BLaER1 treated with 17β-estradiol and CSF1 and Interleukin-3, amounts not matched to agents 10 nM and 100 nM (cell line): ENCODE data around the gene AOPEP.
A peak's percentile ranks its signal among the peaks of the same experiment; 100 is the strongest.

Experiments
- H3K27ac ChIP-seq, 11 experiments: shearing (Covaris generic); formaldehyde crosslinking; 2 replicates each; pipeline ENCODE4 v1.8.1; 2022
- H3K27me3 ChIP-seq, 11 experiments: shearing (Covaris generic); formaldehyde crosslinking; 2 replicates each; pipeline ENCODE4 v1.8.1; 2022
- H3K36me3 ChIP-seq, 11 experiments: shearing (Covaris generic); formaldehyde crosslinking; 2 replicates each; pipeline ENCODE4 v1.8.1; 2022
- H3K4me1 ChIP-seq, 10 experiments: shearing (Covaris generic); formaldehyde crosslinking; 2 replicates each; pipeline ENCODE4 v1.8.1; 2022
- H3K4me2 ChIP-seq, 11 experiments: shearing (Covaris generic); formaldehyde crosslinking; 2 replicates each; pipeline ENCODE4 v1.8.1; 2022
- H3K4me3 ChIP-seq, 10 experiments: shearing (Covaris generic); formaldehyde crosslinking; 2 replicates each; pipeline ENCODE4 v1.8.1; 2022
- H3K9ac ChIP-seq, 11 experiments: shearing (Covaris generic); formaldehyde crosslinking; 2 replicates each; pipeline ENCODE4 v1.8.1; 2022
- H3K9me3 ChIP-seq, 11 experiments: shearing (Covaris generic); formaldehyde crosslinking; replicated peaks in 1 of 11; 2 replicates each; pipeline ENCODE4 v1.8.1; 2022
- H4K20me1 ChIP-seq, 11 experiments: shearing (Covaris generic); formaldehyde crosslinking; 2 replicates each; pipeline ENCODE4 v1.8.1; 2022
- Cebpa-rat ChIP-seq, 11 experiments: shearing (Covaris generic); IDR thresholded peaks; 2 replicates each; pipeline ENCODE4 v1.8.1; 2022

AOPEP gene

GRCh38 chr9:94944626-94945025, 218.1 kb downstream of the AOPEP start:
- no peak for TF ChIP-seq Cebpa-rat (IDR thresholded peaks at IDR 0.05)
- Histone ChIP-seq H3K9me3 (no peaks in the 10 kb centered on the region), H3K4me3 (no peak overlapping the region), H3K27me3 (no peaks in the 10 kb centered on the region), H3K9ac (no peak overlapping the region), H3K36me3 (peaks cover 0 to 4% (median 0%) of the 10 kb centered on the region in 11 experiments; a peak in 1 of 22 replicates), H4K20me1 (no peaks in the 10 kb centered on the region), H3K4me1 (peaks cover 0 to 19% (median 13%) of the 10 kb centered on the region in 10 experiments; a peak in 18 of 20 replicates), H3K27ac (no peak overlapping the region), H3K4me2 (no peak overlapping the region)

- Histone ChIP-seq H3K4me3 (no peak overlapping the region), H3K9me3 (no peaks in the 10 kb centered on the region), H4K20me1 (no peaks in the 10 kb centered on the region), H3K4me2 (no peak overlapping the region), H3K36me3 (0 out of 22 replicates have a peak, but pooled peaks cover 0 to 4% (median 0%) of the 10 kb centered on the region in 11 experiments), H3K4me1 (peaks cover 7 to 28% (median 22%) of the 10 kb centered on the region in 10 experiments; a peak in 19 of 20 replicates), H3K9ac (no peak overlapping the region), H3K27ac (no peak overlapping the region), H3K27me3 (no peaks in the 10 kb centered on the region)
- TF ChIP-seq Cebpa-rat (IDR thresholded peaks at IDR 0.05), result no peak
Measured at GRCh38 chr9:94945197-94946144, 219.0 kb downstream of the AOPEP start.

- Histone ChIP-seq H3K9ac (no peak overlapping the region), H3K9me3 (no peaks in the 10 kb centered on the region), H3K4me1 (peaks cover 6 to 35% (median 29%) of the 10 kb centered on the region in 10 experiments), H3K27me3 (no peaks in the 10 kb centered on the region), H3K4me2 (no peak overlapping the region), H3K27ac (no peak overlapping the region), H3K36me3 (0 out of 22 replicates have a peak, but pooled peaks cover 0 to 4% (median 0%) of the 10 kb centered on the region in 11 experiments), H4K20me1 (no peaks in the 10 kb centered on the region), H3K4me3 (no peak overlapping the region)
- TF ChIP-seq Cebpa-rat (IDR thresholded peaks at IDR 0.05), result no peak
Measured at GRCh38 chr9:94946256-94946655, 219.8 kb downstream of the AOPEP start.

GRCh38 chr9:94948567-94949235, 222.2 kb downstream of the AOPEP start:
- no peaks in the 10 kb centered on the region for H3K9me3 ChIP-seq
- H3K4me3 ChIP-seq, result no peak overlapping the region
- peaks cover 23 to 60% (median 54%) of the 10 kb centered on the region in 10 experiments for H3K4me1 ChIP-seq
- H3K27me3 ChIP-seq, result no peaks in the 10 kb centered on the region
- H4K20me1 ChIP-seq, result peaks cover 0 to 4% (median 0%) of the 10 kb centered on the region in 11 experiments; a peak in 1 of 22 replicates
- no peak overlapping the region for H3K9ac ChIP-seq
- H3K4me2 ChIP-seq, result peak overlapping the region in 7 of 11 experiments; percentile 71 to 90 (median 77); a peak in 13 of 22 replicates
- H3K27ac ChIP-seq, result no peak overlapping the region
- 0 out of 22 replicates have a peak, but pooled peaks cover 0 to 4% (median 0%) of the 10 kb centered on the region in 11 experiments for H3K36me3 ChIP-seq
- no peak for TF ChIP-seq Cebpa-rat (IDR thresholded peaks at IDR 0.05)

- no peak for TF ChIP-seq Cebpa-rat (IDR thresholded peaks at IDR 0.05)
- Histone ChIP-seq H3K4me2 (peak overlapping the region in 7 of 11 experiments; percentile 71 to 90 (median 77); a peak in 13 of 22 replicates), H3K9ac (no peak overlapping the region), H4K20me1 (peaks cover 0 to 4% (median 0%) of the 10 kb centered on the region in 11 experiments; a peak in 1 of 22 replicates), H3K4me3 (no peak overlapping the region), H3K27ac (no peak overlapping the region), H3K9me3 (no peaks in the 10 kb centered on the region), H3K36me3 (0 out of 22 replicates have a peak, but pooled peaks cover 0 to 4% (median 0%) of the 10 kb centered on the region in 11 experiments), H3K27me3 (no peaks in the 10 kb centered on the region), H3K4me1 (peaks cover 23 to 67% (median 56%) of the 10 kb centered on the region in 10 experiments)
Measured at GRCh38 chr9:94949370-94949769, 222.9 kb downstream of the AOPEP start.

- H3K4me2 ChIP-seq, result peak overlapping the region in 8 of 11 experiments; percentile 69 to 90 (median 76); a peak in 16 of 22 replicates
- H3K4me3 ChIP-seq, result no peak overlapping the region
- peaks cover 0 to 4% (median under 1%) of the 10 kb centered on the region in 11 experiments; a peak in 6 of 22 replicates for H3K36me3 ChIP-seq
- H3K9me3 ChIP-seq, result no peaks in the 10 kb centered on the region
- H3K27me3 ChIP-seq, result no peaks in the 10 kb centered on the region
- H3K4me1 ChIP-seq, result peaks cover 23 to 67% (median 56%) of the 10 kb centered on the region in 10 experiments
- H3K9ac ChIP-seq, result no peak overlapping the region
- no peak overlapping the region for H3K27ac ChIP-seq
- peaks cover 0 to 4% (median 0%) of the 10 kb centered on the region in 11 experiments; a peak in 1 of 22 replicates for H4K20me1 ChIP-seq
- TF ChIP-seq Cebpa-rat (IDR thresholded peaks at IDR 0.05), result no peak
Measured at GRCh38 chr9:94950040-94950578, 223.6 kb downstream of the AOPEP start.

GRCh38 chr9:94950579-94951323, 224.3 kb downstream of the AOPEP start:
- Histone ChIP-seq H3K4me2 (peak overlapping the region; percentile 57 to 90 (median 73); a peak in 20 of 22 replicates), H3K27ac (no peak overlapping the region), H4K20me1 (peaks cover 0 to 4% (median 0%) of the 10 kb centered on the region in 11 experiments; a peak in 1 of 22 replicates), H3K9ac (no peak overlapping the region), H3K36me3 (peaks cover under 1 to 10% (median 7%) of the 10 kb centered on the region in 11 experiments; a peak in 17 of 22 replicates), H3K27me3 (no peaks in the 10 kb centered on the region), H3K9me3 (no peaks in the 10 kb centered on the region), H3K4me3 (no peak overlapping the region), H3K4me1 (peaks cover 23 to 67% (median 56%) of the 10 kb centered on the region in 10 experiments)
- no peak for TF ChIP-seq Cebpa-rat (IDR thresholded peaks at IDR 0.05)
